Measurements from ENCODE around the gene ITGA3.

DNA sequence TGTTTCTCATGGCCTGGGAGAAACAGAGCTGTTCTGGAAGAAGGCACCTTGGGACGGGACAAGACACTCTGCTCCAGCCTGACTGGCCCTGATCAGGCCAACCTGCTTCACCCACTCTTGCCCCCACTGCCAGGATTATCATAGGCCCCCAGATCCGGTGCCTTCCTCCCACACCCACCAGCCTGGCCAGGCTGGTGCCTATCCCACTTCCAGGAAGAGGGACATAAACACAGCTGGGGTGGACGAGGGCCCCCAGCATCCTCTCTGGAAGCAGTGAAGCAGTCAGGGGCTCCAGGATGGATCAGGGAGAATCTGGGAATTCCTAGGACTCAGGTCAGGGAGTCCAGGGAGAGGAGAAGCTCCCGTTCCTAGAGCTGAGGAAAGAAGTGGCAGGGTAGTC, 16.9 kb upstream of the ITGA3 start:
- TF ChIP-seq, protein P1, sequence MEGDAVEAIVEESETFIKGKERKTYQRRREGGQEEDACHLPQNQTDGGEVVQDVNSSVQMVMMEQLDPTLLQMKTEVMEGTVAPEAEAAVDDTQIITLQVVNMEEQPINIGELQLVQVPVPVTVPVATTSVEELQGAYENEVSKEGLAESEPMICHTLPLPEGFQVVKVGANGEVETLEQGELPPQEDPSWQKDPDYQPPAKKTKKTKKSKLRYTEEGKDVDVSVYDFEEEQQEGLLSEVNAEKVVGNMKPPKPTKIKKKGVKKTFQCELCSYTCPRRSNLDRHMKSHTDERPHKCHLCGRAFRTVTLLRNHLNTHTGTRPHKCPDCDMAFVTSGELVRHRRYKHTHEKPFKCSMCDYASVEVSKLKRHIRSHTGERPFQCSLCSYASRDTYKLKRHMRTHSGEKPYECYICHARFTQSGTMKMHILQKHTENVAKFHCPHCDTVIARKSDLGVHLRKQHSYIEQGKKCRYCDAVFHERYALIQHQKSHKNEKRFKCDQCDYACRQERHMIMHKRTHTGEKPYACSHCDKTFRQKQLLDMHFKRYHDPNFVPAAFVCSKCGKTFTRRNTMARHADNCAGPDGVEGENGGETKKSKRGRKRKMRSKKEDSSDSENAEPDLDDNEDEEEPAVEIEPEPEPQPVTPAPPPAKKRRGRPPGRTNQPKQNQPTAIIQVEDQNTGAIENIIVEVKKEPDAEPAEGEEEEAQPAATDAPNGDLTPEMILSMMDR (IDR thresholded peaks at IDR 0.05; ENCODE audit: low read length): no peak
- TF ChIP-seq EZH2 (IDR thresholded peaks at IDR 0.05; ENCODE audit: borderline replicate concordance, low read length): no peak
